ENCODE results near the gene ZNF827.

Gene ZNF827

DNA sequence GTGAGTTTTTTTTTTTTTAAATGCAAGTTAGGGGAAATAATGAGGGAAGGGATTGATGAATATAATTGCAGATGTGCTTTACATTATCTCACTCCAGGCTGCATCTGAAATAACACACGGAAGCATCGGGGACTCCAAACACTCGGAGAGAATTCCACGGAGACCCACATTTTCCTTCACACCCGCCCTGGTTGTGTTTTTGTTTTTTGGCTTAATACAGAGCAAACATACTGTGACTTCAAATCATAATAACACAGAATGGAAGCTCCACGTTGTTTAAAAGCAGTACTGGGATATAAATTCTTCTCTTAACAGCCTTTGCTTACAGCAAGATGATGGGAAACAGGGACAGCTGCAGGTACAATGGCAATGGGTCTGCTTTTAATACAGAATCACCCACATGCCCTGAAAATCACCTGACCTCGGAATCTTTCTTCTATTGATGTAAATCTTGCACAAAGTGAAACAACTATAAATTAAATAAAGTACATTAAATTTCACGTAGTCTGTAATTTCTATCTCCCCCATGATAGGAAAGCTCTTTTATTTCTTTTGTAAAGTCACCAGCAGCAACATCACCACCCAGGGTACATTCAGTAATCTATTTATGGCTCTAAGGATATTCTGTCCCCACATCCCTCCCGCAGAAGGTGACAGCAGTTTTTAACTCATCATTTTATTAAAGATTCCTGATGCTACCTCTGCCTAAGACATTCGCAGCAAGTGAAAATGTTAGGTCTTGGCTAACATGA, 119.3 kb downstream of the ZNF827 start:
- in situ Hi-C loops (cut with MboI; ENCODE audit: low pct_unique_long_range_greater_than_20kb, low sequenced_read_pairs): no loop called here
- no peak for DNase-seq

DNA sequence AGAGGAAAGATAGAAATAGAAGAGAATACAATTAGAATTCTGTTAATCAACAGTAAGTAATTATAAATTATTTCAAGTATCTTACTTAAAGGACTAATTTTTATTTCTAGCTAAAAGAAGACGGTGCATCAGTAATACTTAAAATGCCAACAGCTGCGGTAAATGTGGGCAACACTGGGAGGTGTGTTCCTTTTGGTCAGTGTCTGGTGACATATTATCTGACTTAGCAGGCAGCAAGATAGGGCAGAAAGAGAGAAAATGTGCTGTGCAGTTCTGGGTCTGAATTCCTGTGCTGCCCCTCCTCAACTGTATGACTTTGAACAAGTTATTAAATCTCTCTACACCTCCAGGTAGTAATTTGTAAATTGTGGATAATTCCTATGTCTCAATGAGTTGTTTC, 120.6 kb downstream of the ZNF827 start:
- no peak for DNase-seq
- in situ Hi-C loops (cut with MboI; ENCODE audit: low pct_unique_long_range_greater_than_20kb, low sequenced_read_pairs): no loop called here

DNA sequence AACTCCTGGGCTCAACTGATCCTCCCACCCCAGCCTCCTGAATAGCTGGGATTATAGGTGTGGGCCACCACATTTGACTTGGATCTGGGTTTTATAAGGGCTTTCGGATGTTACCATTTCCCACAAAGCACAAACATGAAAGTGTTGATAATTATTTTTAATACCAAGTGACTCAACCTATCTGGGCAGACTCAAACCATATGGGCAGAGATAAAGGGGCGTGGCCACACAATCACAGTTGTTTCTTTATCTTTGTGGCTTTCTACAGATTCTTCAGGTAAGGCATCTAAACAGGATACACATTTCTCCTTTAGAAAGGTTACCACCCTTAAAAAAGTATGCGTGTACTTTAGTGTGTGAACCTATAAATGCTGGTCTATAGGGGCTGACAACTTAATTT, 122.5 kb downstream of the ZNF827 start:
- no peak for DNase-seq
- in situ Hi-C loops (cut with MboI; ENCODE audit: low pct_unique_long_range_greater_than_20kb, low sequenced_read_pairs): no loop called here

DNA sequence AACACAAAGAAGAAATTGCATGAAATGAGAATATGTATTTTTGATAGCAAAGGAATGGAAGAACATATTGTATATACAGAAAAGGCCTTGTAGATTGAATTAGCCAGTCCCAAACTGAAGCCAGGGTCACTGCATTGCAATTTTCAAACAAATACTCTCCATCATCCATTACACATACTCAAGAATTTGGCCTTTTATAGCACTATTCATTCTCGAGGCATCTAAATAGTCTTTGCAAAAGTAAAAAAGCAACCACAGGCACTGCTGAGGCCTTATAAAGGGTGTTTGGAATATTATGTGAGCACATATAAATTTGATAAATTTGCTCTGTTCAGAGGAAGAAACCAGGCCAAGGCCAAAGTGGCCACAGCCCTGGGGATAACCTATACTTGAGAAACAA, 123.0 kb downstream of the ZNF827 start:
- DNase-seq: no peak
- in situ Hi-C loops (cut with MboI; ENCODE audit: low pct_unique_long_range_greater_than_20kb, low sequenced_read_pairs): no loop called here

DNA sequence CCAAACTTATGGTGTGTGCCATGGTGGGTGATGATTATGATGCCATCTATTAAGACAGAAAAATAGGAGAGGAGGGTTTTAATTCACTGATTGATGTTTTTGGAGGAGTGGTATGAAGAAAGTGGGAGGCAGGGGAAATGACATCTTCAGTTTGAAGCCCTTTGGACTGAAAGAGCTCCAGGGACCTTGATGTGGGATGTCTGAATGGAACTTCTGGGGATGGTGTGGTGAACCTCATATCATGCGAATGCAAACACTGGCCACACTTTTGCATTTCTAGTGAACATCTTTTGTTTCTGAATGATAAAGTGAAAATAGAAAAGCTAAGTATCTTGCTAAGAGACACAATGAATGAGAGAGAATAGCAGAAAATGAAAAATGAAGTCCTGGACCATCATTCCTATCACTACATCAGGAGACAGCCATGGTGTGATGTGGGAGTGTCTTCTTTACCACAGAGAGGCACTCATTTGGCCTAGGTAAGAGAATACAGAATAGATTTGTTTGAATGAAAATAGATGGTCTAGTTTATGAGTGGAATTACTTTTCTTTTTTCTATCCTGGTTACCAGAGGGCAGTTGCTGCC, 123.5 kb downstream of the ZNF827 start:
- in situ Hi-C loops (cut with MboI; ENCODE audit: low pct_unique_long_range_greater_than_20kb, low sequenced_read_pairs): no loop called here
- no peak for DNase-seq

DNA sequence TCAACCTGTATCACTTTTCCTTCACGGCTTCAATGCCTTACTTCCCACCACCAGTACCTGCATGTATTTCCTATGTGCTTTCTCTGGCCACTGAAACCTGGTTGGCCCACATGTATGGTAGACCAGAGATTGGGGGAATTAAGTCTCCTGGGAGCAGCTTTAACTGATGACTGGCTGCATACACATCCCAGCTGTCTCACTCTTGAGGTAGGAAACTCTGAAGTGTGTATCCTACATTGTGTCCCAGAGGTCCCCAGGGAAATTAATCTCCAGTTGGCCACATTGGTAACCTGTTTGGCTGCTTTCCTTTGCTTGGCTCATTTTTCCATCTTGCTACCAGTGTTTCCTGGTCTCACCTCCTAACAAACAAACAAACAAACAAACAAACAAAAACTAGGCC, 124.4 kb downstream of the ZNF827 start:
- in situ Hi-C loops (cut with MboI; ENCODE audit: low pct_unique_long_range_greater_than_20kb, low sequenced_read_pairs): no loop called here
- DNase-seq: no peak

DNA sequence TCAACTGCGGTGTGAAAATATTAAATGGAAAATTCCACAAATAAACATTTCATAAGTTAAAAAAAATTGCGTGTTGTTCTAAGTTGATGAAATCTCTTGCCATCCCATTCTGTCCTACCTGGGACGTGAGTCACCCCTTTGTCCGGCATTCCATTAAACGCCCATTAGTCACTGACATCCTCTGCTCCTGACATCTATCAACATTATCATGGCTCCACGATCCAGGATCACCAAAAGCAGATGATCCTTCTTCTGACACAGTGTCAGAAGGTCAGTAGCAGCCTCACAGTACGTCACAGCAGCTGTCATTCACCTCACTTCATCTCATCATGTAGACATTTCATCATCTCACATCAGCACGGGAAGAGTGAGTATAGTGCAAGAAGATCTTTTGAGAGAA, 125.7 kb downstream of the ZNF827 start:
- no peak for DNase-seq
- in situ Hi-C loops (cut with MboI; ENCODE audit: low pct_unique_long_range_greater_than_20kb, low sequenced_read_pairs): no loop called here

DNA sequence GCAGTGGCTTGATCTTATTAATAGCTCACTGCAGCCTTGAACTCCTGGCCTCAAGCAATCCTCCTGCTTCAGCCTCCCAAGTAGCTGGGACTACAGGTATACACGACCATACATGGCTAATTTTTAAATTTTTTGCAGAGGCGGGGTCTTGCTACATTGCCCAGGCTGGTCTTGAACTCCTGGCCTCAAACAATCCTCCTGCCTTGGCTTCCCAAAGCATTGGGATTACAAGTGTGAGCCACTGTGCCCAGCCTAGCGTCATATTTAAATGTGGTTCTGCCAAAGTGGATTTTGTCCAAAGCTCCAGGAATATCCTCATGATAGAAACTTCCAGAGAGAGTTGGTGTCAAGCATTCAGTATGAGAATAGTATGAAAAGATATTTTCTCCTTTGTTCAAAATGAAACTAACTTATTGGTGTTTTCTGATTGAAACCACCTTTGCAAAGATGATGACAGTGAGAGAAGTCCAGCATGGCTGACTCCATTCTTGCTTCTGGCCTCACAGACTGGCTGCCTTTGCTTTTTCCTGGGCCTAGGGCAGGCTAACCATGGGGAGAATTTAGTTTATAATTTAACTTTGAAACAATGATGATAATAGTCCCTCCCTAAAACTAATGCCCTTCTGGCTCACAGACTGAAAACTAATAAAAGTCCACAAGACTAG, 129.6 kb downstream of the ZNF827 start:
- in situ Hi-C loops (cut with MboI; ENCODE audit: low pct_unique_long_range_greater_than_20kb, low sequenced_read_pairs): no loop called here
- DNase-seq: no peak

DNA sequence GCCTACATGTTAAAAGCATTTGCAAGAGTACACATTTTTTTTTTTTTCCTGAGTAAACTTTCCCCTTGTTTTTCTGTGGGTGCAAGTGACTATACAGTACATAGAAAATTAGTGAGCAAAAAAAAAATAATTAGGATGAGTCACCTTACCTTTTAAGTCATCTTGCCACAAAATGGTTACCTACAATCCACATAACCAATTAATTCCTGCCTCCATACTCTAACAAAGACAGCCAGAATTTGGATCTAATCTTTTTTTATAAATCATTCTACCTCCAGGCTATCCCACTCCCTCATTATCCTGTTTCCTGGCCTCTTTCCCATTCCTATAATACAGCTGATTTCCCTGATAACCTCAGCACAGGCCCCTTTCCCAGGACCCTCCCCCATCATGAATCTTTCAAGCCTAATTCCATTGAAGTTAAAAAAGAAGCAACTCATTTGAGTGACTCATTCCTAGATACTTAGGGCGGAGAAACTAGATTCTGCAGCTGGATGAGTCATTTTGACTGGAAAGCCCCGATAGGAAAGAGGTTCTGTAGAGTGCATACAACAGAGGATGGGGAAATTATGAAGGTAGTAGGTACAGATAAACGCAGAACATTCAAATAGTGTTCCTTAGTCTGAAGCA, 130.5 kb downstream of the ZNF827 start:
- in situ Hi-C loops (cut with MboI; ENCODE audit: low pct_unique_long_range_greater_than_20kb, low sequenced_read_pairs): no loop called here
- no peak for DNase-seq

DNA sequence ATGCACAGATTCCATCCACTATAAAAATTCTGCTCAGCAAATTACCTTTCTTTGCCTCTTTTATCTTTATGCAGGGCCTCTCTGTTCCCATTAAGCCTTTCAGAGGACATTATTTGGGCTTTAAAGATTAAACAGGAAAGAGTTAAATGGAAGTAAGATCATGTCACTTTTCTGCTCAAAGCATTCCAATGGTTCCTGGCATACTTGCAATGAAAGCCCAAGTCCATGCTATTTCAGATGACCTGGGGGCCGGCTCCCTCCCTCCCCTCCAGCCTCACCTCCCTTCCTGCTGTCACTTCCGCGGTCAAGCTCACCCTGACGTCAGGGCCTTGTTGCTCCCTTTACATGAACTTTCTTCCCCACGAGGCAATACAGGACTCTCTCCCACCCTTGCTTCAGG, 133.1 kb downstream of the ZNF827 start:
- no peak for DNase-seq
- in situ Hi-C loops (cut with MboI; ENCODE audit: low pct_unique_long_range_greater_than_20kb, low sequenced_read_pairs): no loop called here

DNA sequence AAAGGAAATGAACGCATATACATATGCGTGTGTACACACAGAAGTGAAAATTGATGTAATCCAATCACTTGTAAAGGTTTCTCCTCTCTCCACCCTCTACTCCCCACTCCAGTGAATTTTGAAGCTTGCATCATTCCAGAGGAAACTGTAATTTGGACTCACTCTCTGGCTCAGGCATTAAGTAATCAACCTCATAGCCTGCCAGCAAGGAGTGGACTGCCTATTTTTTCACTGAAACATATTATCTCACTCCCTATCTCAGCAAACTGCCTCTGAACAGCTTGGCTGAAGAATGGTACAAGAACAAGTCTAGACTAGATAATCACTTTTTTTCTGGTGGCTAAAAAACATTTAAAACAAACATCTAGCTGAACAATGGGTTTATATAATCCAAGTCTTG, 134.5 kb downstream of the ZNF827 start:
- DNase-seq: peak; percentile 4
- in situ Hi-C loops (cut with MboI; ENCODE audit: low pct_unique_long_range_greater_than_20kb, low sequenced_read_pairs): no loop called here

DNA sequence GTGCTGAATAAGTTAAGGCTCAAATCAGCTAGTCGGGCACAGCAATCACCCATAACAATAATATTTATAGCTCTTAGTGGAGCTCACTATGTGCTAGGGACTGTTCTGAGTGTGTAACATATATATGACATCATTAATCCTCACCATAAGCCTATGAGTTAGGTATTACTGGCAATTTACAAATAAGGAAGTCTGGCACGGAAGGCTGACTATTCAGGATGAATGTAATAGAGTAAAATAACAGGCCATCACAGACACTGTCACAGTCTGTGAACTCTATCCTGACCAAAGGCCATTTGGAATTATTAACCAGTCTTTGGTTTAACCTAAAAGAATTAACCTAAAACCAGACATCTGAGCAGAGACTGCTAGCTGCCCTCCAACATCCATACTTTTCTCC, 139.4 kb downstream of the ZNF827 start:
- in situ Hi-C loops (cut with MboI; ENCODE audit: low pct_unique_long_range_greater_than_20kb, low sequenced_read_pairs): no loop called here
- no peak for DNase-seq

DNA sequence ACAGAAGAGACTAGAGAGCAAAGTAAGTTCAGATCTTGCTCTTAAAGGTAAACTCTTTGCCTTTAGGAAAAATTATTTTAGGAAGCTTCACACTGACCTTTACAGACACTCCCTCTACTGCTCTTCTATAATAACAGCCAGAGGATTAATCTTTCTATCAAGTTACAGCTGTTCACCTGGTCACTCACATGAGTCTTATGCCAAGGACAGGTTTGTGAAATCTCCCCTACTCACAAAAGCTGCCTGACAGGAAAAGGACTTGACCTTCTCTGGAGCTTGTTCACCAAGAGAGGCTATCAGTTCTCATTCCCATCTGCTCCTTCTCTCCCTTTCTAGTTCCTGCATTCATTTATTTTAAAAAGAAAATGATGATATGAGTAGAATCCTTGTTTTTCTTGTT, 141.3 kb downstream of the ZNF827 start:
- in situ Hi-C loops (cut with MboI; ENCODE audit: low pct_unique_long_range_greater_than_20kb, low sequenced_read_pairs): no loop called here

DNA sequence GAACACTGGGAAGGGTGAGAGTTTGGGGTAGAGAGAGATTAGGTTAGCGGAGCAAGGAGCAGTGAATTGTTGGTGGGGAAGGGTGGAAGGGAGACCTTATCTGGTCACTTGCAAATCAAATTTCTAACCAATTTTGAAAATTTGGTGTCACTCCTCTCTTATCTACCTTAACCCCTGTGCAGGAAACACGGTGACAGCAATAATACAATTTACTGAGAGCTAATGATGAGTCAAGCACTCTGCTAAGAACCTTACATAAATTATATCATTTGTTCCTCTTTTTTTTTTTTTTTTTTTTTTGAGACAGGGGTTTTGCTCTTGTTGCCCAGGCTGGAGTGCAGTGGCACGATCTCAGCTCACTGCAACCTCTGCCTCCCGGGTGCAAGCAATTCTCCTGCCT, 142.3 kb downstream of the ZNF827 start:
- peak; percentile 71 for DNase-seq
- in situ Hi-C loops (cut with MboI; ENCODE audit: low pct_unique_long_range_greater_than_20kb, low sequenced_read_pairs): no loop called here

More for the DNA sequence above, 141.3 kb downstream of the ZNF827 start:
- no peak for DNase-seq

DNA sequence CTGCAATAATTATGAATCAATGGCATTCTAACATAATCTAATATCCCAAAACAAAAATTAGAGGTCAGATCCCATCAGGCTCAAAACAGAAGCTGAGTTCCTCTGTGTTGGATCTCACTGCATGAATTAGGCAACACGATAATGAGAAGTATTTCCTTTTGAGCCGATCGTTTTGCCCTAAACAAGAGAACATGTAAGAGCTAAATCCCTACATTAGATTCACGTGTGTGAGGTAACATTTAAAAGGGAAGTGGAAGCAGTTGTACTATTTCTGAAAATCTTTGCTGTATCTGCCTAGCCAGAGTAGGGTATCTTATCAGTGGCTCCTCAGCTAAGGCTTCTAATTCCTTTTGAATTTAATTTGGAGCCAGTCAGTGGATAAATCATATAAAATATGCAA, 143.1 kb downstream of the ZNF827 start:
- peak; percentile 37 for DNase-seq
- in situ Hi-C loops (cut with MboI; ENCODE audit: low pct_unique_long_range_greater_than_20kb, low sequenced_read_pairs): no loop called here

DNA sequence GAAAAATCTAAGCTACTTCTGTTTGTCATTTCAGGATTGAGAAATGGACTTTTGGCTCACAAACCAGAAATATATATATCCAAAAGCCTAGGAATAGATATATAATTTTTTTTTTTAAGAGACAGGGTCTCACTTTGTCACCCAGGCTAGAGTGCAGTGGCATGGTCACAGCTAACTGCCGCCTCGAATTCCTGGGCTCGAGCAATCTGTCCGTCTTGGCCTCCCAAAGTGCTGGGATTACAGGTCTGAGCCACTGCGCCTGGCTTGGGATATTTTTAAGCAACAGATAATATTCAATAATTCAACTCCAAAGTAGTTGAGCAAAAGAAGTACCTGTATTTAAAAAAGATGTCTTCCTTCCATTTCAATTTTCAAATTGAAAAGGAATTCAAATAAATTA, 146.2 kb downstream of the ZNF827 start:
- no peak for DNase-seq
- in situ Hi-C loops (cut with MboI; ENCODE audit: low pct_unique_long_range_greater_than_20kb, low sequenced_read_pairs): no loop called here

DNA sequence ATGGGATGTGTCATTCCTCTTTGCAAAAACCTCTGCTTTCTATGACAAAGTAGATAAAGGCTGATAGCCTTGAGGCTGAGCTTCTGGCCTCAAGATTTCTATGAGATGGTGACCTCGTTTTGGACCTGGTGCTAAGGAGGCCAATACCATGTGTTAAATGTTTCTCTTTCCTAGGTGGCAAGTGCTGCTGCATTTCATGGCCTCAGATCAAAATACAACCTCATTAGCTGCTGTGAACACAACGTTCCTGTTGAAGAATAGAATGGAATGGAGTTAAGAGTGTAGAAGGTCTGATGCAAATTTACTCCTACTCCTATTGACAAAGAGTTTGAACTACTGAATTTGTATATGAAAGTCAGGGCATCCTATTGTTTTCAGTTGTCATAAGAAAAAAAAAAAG, 146.6 kb downstream of the ZNF827 start:
- DNase-seq: no peak
- in situ Hi-C loops (cut with MboI; ENCODE audit: low pct_unique_long_range_greater_than_20kb, low sequenced_read_pairs): no loop called here

DNA sequence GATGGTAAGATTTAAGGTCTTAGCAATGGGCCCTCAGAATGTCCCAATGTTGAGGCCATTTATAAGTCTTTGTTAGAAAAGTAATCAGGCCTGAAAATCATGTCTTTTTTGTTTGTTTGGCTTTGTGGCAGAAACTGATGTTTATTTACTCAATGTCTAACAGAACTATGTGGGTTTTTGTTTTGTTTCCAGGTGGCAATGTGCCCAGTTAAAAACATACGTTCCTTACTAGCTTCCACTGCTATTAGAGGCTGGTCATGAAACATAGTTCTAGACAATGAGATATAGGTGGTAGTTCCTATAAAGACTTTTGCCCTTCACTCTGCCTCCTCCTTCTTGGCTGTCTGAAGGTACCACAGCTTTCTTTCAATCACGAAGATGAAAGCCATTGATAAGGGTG, 149.9 kb downstream of the ZNF827 start:
- DNase-seq: no peak
- in situ Hi-C loops (cut with MboI; ENCODE audit: low pct_unique_long_range_greater_than_20kb, low sequenced_read_pairs): no loop called here

DNA sequence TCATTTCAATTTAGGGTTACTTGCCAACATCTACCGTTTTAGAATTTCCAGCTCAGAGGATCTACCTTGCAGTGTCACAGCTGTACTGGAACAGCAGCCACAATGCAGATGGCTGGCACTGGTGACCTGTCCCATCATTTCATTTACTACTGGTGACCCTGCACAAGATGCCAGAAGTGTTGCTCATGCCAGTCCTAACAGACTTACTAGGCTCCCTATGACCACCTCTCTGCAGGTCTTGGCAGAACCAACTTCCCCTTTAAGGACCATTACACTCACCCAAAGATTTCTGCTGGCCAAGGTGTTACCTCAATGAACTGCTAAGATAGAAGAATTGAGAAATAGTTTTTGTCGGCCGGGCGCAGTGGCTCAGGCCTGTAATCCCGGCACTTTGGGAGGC, 151.8 kb downstream of the ZNF827 start:
- in situ Hi-C loops (cut with MboI; ENCODE audit: low pct_unique_long_range_greater_than_20kb, low sequenced_read_pairs): no loop called here

DNA sequence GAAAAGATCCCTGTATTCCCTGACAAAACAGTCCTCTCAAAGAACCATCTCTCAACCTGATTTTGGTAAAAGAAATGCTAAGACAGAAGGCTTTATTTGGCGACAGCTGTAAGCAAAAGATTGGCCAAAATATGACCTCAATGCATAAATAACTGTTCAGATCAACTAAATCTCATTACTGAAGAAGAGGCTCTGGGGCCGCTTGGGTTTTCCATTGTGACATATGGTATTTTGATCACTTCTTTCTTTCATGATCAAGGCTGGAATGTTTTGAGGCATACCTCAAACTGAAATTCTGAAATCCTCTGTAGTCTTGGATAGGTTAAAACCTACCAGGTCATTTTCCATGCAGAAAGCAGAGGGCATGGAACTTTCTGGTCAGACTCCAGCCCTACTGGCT, 152.4 kb downstream of the ZNF827 start:
- in situ Hi-C loops (cut with MboI; ENCODE audit: low pct_unique_long_range_greater_than_20kb, low sequenced_read_pairs): no loop called here
- no peak for DNase-seq

More for the DNA sequence above, 151.8 kb downstream of the ZNF827 start:
- DNase-seq: no peak

Measured in KBM-7 (cell line).